NCI-H2107 treated with DMSO at 0.1 percent for 48 hours (cell line): Measurements from ENCODE around the gene ZSWIM8.

Experiments
- DNase-seq: peaks from one replicate; lab custom pipeline; 2025; ENCODE audit not compliant: unreplicated experiment; lab: John Stamatoyannopoulos, UW

Gene ZSWIM8

DNA sequence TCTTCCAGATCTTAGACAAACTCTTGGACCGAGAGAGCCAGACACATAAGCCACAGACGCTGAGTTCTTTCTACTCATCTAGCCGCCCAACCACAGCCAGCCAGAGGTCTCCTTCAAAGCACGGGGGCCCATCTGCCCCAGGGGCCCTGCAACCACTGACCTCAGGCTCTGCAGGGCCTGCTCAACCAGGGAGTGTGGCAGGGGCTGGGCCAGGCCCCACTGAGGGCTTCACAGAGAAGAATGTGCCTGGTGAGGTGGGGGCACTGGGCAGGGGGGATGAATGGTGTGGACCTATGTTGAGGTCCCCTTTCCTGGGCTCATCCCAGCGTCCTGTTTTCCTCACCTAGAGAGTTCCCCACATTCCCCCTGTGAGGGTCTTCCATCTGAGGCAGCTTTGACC is 11.4 kb downstream of the ZSWIM8 start:
- DNase-seq: no peak

DNA sequence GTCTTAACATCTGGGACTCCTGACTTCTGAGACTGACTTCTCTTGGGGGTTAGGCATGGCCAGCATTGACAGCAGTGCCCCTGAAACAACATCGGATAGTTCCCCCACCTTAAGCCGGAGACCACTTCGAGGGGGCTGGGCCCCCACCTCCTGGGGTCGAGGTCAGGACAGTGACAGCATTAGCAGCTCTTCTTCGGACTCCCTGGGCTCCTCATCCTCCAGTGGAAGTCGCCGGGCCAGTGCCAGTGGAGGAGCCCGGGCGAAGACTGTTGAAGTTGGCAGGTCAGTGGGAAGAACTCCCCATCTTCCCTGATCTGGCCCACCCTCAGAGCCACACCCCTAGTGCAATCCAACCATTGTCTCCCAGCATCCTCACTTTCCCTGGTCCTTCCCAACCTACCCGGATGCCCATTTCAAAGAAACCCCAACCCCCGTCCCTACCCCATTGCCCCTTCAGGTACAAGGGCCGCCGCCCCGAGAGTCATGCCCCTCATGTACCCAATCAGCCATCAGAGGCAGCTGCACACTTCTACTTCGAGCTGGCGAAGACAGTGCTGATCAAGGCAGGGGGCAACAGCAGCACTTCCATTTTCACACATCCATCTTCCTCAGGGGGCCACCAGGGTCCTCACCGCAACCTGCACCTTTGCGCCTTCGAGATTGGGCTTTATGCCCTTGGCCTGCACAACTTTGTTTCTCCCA is 12.1 kb downstream of the ZSWIM8 start:
- DNase-seq: no peak

DNA sequence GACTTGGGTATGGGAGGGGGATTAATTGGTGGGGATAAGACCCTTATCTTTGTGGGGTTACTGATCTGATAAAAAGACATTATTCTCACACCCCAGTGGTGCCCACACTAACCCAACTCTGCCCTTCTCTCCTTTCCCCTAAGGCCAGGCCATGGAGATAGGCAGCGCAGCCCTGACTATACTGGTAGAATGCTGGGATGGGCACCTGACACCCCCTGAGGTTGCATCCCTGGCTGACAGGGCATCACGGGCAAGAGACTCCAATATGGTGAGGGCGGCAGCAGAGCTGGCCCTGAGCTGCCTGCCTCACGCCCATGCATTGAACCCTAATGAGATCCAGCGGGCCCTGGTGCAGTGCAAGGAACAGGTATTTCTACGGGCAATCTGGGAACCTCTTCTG is 12.7 kb downstream of the ZSWIM8 start:
- DNase-seq: no peak

DNA sequence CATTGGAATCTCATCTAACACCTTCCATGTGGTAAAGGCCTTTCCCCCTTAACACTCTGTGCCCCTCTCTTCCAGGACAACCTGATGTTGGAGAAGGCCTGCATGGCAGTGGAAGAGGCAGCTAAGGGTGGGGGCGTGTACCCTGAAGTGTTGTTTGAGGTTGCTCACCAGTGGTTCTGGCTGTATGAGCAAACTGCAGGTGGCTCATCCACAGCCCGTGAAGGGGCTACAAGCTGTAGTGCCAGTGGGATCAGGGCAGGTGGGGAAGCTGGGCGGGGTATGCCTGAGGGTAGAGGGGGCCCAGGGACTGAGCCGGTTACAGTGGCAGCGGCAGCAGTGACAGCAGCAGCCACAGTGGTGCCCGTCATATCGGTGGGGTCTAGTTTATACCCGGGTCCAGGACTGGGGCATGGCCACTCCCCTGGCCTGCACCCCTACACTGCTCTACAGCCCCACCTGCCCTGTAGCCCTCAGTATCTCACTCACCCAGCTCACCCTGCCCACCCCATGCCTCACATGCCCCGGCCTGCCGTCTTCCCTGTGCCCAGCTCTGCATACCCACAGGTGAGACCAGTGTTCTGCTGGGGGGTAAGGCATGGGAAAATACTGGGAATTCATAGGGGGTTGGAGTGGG is 13.6 kb downstream of the ZSWIM8 start:
- no peak for DNase-seq

DNA sequence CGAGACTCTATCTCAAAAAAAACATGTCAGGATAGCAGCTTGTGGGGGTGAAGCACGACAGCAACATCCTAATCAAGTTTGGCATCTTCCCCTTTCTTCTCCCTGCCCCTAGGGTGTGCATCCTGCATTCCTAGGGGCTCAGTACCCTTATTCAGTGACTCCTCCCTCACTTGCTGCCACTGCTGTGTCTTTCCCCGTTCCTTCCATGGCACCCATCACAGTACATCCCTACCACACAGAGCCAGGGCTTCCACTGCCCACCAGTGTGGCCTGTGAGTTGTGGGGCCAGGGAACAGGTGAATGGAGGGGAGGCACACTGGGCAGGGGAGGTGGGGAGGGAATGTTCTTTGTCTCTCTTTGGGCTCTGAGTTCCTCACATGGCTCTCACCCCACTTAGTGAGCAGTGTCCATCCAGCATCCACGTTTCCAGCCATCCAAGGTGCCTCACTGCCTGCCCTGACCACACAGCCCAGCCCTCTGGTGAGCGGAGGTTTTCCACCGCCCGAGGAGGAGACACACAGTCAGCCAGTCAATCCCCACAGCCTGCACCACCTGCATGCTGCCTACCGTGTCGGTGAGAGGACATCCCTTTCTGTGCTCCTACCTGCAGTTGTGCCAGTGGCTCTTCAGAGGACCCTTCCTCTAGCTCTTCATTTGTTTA is 14.6 kb downstream of the ZSWIM8 start:
- no peak for DNase-seq

DNA sequence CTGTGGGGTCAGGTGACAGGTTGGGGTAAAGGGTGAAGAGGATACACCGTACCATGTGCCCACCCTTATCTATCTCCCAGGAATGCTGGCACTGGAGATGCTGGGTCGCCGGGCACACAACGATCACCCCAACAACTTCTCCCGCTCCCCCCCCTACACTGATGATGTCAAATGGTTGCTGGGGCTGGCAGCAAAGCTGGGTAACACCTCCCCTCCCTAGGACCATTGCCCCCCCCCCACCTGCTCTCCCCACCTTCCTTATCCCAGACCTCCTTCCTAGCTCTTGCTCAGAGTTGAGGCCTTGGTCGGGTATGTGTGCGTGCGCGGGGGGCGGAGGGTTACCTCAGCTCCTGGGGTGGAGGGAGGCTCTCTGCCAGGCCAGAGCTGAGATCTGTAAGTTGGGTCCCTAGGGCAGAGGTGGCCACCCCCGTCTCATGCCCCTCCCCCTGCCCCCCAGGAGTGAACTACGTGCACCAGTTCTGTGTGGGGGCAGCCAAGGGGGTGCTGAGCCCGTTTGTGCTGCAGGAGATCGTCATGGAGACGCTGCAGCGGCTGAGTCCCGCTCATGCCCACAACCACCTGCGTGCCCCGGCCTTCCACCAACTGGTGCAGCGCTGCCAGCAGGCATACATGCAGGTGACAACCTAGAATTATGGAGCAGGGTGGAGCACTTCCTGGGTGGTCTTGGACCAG is 15.3 kb downstream of the ZSWIM8 start:
- no peak for DNase-seq

DNA sequence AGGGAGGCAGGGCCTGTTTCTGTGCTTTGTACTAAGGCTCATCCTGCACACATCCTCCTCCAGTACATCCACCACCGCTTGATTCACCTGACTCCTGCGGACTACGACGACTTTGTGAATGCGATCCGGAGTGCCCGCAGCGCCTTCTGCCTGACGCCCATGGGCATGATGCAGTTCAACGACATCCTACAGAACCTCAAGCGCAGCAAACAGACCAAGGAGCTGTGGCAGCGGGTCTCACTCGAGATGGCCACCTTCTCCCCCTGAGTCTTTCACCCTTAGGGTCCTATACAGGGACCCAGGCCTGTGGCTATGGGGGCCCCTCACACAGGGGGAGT is 15.8 kb downstream of the ZSWIM8 start:
- DNase-seq: no peak

DNA sequence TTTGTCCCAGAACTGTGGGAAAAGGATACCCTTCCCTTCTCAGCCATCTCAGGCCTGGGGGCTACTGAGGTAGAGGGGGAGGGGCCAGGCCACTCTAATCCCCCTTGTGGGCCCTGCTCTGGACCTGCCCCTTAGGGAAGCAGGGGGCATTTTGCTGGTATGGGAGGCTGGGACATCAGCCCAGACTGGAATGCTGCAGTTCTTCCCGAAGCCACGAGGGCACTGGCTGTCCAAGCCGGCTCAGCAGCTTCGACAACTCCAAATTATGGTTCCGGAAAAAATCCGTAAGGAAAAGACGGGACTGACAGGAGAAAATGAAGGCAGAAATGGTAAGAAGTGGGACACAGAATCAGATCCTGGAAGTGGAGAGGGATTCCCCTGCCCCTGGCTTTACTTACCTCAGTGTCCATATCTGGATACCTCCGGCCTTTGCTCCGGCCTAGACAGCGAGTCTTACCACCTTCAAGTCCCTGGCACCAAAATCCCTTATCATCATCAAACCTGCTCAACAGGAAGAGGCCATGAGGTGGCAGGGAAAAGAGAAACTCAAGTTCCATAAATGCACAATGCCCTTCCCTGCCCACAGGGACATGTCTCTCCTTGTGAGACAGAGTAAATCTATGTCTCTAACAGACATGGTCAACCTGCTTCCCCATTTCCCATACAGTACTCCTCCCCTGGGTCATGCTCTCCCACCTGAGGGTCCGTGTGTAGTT is 17.0 kb downstream of the ZSWIM8 start:
- DNase-seq: no peak

DNA sequence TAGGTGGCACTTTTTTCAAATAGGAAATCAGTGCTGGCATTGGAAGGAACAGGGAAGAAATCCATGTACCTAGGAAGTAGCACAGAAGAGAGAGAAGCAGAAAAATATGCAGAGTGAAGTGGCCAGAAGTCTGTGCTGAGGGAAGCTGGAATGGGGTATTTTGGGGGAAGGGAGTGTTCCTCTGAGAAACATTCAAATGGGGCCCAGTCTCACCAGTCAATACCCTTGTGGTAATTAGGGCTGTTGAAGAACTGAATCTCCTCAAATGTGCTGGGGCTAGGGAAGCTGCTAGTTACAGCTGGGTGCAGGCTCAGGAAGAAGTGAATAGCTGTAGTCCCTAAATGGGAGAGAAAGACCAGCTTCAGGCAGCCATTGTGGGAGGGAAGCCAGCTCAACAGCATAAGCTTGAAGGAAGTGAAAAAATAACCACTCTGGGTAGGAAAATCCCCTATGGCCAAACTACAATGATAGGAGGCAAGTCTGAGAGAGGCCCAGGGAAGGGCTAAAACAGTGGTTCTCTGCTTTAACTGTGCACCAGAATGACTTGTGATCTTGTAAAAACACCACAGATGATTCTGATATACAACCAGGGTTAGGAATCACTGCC is 18.4 kb downstream of the ZSWIM8 start:
- no peak for DNase-seq

DNA sequence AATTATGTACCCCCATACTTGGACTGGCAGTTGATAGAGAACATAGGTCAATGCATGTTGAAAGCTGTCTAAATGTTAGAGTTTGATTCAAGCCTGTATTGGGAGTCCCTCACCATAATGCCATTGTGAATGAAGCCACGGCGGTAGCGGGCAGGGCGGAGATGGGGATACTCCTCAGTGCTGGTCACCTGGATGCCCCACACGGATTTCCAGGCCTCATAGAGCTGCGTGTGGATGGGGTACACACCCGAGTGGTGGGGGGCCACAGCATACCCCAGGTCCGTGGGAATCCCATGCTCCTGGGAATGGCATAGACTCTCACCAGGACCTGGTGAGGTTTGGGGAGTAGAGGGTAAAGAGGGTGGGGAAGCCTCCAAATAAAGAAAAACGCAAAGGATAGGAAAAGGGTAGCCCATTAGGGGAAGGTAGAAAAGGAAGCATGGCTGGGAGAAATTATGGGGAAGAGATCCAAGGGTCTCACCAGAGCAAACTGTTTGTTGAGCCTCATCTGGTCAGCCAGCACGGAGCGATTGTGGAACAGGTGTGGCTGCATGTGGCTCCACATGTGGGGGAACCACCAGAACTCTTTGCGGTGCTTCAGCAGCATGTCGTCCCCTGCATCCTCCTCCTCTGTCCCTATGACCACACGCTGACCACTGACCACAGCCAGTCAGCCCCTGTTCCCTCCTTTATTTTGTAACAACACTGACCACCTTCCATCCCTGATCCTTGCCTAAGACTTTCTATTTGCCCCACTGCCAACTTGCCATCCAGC is 21.0 kb downstream of the ZSWIM8 start:
- DNase-seq: no peak

DNA sequence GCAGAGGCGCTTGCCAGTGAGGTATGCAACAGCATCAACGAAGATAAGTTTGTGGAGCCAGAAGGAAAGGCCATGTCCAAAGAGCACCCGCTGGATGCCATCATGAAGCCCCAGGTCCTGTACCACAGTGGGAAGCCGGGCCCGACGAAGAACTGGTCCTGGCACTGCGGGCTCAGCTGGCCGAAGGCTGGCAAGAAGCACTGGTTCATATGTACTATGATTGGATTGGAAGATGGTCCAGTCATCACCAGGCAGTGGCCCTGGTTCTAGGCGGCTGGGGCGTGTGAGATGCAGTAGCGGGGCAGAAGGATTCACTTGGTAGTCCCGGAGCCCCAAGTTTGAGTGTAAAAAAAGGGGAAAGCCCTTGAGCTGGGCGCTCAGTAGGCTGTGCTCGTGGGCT is 22.1 kb downstream of the ZSWIM8 start:
- no peak for DNase-seq

DNA sequence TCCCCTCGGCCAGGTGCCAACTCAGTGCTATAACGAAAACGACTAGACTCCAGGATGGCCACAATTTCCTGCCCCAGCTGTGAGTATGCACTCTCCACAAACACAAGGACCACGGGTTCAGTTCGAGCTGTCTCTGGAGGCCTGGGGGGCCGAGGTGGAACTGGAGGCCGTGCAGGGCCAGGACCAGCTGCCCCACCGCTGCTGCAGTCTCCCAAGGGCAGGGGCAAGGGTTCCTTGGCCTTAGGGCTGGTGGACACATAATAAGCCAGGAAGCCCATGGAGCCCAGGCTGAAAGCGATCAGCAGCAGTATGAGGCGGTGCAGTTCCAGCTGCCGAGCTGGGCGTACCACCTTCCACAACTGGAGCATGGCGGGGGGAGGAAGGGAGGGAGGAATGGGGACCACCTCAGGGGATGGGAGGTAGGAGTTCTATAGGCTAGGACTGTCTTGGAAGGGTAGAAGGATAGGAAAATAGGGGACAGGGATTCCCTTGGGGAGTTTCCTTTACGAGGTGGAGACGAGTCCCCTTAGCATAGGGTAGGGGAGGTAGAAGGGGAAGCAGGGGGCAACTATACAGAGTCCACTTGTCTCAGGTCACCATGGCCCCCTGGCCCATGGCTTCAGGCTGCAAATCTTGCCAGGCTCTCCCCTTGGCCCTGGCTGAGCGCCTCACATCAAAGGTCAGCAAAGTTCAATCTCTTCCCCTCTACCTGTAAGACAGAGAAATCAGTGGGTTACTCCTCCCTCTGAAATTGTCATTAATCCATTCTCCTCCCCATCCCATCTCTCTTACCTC is 22.8 kb downstream of the ZSWIM8 start:
- DNase-seq: no peak

DNA sequence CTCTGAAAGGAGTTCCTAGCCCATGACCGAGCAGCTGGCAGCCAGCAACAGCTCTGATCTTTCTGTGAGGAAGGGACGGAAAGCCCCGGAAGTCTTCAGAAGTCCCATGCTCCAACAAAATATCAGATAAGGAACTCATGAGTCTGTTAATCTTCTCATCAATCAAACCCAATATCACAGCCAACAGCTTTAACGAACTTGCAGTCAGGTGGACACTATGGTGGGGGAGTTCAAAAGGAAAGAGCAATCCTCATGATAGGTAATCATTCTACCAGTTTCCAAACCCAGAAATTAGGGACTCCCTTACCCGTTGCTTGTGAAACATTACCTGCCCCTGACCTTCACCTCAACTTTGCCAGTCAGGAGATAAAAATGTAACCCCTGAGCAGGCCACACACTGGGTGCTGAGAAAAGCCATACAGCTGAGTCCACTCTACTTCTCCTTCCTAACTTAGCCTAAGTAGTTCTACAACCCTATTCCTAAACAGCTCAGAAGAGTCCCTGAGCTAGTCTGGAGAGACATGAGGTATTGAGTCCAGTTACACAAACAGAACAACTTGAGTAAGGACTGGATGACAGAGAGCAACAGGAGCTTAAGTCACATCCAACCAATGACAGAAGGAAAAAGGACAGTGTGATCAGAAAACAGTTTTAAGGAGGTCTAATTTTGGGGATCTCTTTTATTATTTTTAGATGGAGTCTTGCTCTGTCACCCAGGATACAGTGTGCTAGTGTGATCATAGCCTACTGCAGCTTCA is 23.8 kb downstream of the ZSWIM8 start:
- DNase-seq: no peak

DNA sequence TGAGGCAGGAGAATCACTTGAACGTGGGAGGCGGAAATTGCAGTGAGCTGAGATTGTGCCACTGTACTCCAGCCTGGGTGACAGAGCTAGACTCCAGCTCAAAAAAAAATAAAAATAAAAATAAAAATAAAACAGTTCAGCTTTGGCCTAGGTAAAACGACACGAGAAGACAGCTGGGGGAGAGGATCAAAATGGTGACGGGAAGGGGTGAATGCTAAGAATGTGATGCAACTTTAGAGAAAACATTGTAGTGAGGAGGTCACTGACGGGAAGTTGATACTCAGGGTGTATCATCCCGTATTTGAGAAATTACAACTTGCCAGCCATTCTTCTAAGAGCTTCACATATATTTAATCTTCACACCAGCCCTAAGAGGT is 24.9 kb downstream of the ZSWIM8 start:
- DNase-seq: no peak

DNA sequence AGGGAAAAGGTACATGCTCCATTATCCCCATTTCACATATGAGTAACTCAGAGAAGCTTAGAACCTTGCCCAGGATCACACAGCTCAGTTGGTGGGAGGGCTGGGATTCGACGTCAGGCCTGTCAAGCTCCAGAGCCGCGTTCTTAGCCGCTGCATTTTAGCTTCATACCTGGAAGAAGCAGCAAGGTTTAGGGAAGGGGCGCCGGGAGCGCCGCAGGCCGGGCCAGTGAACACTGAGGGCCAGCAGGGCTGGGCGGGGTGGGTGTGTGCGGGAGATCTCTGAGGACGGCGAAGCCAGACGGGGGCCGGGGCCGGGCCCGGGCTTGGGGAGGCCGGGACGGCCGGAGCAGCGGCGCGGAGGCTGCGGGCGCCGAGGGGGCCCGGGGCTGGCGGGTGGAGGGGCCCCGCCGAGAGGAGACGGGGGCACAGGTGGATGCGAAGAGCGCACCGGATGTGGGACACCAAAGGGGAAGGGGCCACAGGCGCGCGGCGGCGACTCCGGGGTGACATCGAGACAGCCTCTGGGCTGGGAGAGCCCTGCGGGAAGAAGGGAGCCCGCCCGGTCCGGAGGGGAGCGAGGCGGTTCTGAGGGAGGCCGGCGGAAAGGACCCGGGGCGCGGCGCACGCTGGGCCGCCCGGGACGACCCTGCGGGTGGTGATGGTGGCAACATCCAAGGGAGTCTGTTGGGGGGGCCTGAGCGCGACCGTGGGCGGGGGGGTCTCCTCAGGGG is 25.5 kb downstream of the ZSWIM8 start:
- DNase-seq: no peak

DNA sequence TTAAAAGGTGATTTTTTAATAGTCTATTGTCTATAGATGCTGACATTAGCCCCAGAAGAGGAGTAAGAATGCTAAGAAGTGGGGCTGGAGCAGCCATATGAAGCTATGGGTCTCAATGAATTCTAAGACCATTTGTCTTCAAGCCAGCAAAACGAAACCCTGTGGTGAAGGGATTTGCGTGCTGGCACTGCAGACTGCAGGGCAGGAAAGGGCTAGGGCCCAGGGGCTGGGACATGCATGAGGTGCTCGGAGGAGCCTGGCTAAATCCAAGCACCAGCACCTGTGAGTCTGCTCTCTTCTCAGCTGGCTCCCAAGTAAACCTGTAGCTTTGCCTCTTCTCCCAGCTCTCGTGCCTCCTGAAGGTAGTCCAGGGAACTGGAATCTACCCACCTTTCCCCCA is 27.3 kb downstream of the ZSWIM8 start:
- DNase-seq: no peak

DNA sequence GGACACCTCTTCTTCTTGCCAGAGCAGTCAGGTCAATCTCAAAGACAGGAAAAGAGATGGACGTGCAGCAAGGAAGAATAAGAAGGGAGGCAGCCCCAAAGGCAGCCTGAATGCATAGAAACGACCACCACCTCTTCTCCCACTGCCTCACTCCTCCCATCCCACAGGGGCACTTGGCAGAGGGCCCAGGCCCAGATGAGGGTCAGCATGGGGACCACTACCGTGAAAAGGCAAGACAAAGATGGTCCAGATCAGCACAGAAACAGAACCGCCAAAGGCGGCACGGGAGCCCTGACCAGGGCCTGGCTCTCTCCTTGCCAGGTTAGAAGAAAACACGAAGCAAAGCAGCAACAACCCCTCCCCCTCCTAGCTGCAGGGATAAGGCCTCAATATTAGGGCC is 27.9 kb downstream of the ZSWIM8 start:
- no peak for DNase-seq

DNA sequence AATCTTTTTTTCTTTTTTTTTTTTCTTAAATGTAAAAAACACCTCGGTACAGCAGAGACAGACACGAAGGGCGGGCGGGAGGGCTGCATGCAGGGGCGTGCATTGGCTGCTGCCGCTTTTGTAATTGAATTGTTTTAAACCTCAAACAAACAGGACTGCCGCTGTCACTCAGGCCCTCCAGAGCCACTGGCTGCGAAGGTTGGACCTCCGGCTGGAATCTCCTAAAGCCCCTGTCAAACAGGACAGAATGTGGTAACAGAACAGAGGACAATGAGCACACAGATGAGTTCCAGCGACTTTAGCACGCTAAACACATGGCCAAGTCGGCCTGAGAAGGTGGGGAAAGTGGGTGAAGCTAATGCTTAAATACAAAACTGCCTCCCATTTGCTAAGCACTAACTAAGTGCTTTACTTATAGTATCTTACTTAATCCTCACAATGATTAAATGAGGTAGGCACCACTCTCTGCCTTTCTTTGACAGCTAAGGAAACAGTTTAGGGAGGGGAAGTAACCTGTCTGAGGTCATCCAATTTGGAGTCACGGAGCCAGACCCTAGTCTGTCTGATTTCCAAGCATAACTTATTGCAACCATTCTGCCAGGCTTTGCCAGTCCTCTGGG is 29.0 kb downstream of the ZSWIM8 start:
- no peak for DNase-seq
